Activated CD8-positive, alpha-beta T cell treated with anti-CD3 and anti-CD28 coated beads for 36 hours (primary cell): ENCODE data around the gene FNIP1. TPM values are rescaled to one million over a fixed set of nuclear protein-coding genes. Genes with fewer than 3 reads are reported as not detected.
A peak's percentile ranks its signal among the peaks of the same experiment; 100 is the strongest.
"Not testable (repeated sequence)": the region's sequence is repeated elsewhere in the genome, so short reads cannot be mapped to it uniquely, and the experiment has no call there.

Experiments
- ATAC-seq: fragments of 200-7000 bp; cut with Tn5 transposase; one replicate; pipeline ENCODE4 v1.10.0; 2021; ENCODE audit warnings: mild to moderate bottlenecking, moderate library complexity
- CTCF ChIA-PET: fragments of 350-600 bp; sonication (Branson Sonifier 250); formaldehyde crosslinking; loops from one replicate; lab custom pipeline; 2021; ENCODE audit warnings: antibody characterized with exemption; lab: Charles Lee
- POLR2A ChIA-PET: fragments of 350-600 bp; sonication (Branson Sonifier 250); formaldehyde crosslinking; loops from one replicate; lab custom pipeline; 2021; ENCODE audit warnings: antibody characterized with exemption; lab: Charles Lee
- DNase-seq: peaks from one replicate; pipeline ENCODE4 v3.0.0-alpha.2; 2020
- H3K27ac Mint-ChIP-seq: one replicate; pipeline ENCODE4 v1.8.0; 2021; ENCODE audit warnings: mild to moderate bottlenecking, mixed read lengths
- H3K27me3 Mint-ChIP-seq: one replicate; pipeline ENCODE4 v1.8.0; 2021; ENCODE audit warnings: mixed read lengths
- H3K36me3 Mint-ChIP-seq: one replicate; pipeline ENCODE4 v1.8.0; 2021; ENCODE audit warnings: low read depth, mixed read lengths
- H3K4me1 Mint-ChIP-seq: one replicate; pipeline ENCODE4 v1.8.0; 2021; ENCODE audit warnings: low read depth, mixed read lengths
- H3K4me3 Mint-ChIP-seq: one replicate; pipeline ENCODE4 v1.8.0; 2021; ENCODE audit warnings: mild to moderate bottlenecking, moderate library complexity, mixed read lengths
- H3K9me3 Mint-ChIP-seq: one replicate; pipeline ENCODE4 v1.8.0; 2021; ENCODE audit warnings: mixed read lengths
- intact Hi-C: fragments of 100-400 bp; cut with micrococcal nuclease; formaldehyde crosslinking; loops from one replicate; pipeline ENCODE4 v1.10.0; 2022
- total RNA-seq, 2 experiments: library from RNA; stranded (reverse); gene quantifications; one replicate each; pipeline ENCODE4 v1.2.3, GENCODE V29; 2021
- TF ChIP-seq, protein P1 (sequence below): fragments of 200-600 bp; IDR thresholded peaks from one replicate; pipeline ENCODE4 v1.8.0; 2022; ENCODE audit warnings: antibody characterized with exemption, mild to moderate bottlenecking

The FNIP1 gene
- total RNA-seq, 2 experiments from 2014 or later = 15.9 to 16.0 TPM

- Mint-ChIP-seq H3K4me1 (peaks cover 58% of the 10 kb centered on the region), H3K36me3 (peaks cover 35% of the 10 kb centered on the region), H3K27ac (peak overlapping the region; percentile 78), H3K4me3 (peak overlapping the region; percentile 18), H3K9me3 (no peaks in the 10 kb centered on the region), H3K27me3 (no peaks in the 10 kb centered on the region)
- intact Hi-C loops = loop anchor here (5.0 kb wide), 1 partner anchor 37 kb away; no protein-coding TSS in a partner anchor
- TF ChIP-seq, protein P1, sequence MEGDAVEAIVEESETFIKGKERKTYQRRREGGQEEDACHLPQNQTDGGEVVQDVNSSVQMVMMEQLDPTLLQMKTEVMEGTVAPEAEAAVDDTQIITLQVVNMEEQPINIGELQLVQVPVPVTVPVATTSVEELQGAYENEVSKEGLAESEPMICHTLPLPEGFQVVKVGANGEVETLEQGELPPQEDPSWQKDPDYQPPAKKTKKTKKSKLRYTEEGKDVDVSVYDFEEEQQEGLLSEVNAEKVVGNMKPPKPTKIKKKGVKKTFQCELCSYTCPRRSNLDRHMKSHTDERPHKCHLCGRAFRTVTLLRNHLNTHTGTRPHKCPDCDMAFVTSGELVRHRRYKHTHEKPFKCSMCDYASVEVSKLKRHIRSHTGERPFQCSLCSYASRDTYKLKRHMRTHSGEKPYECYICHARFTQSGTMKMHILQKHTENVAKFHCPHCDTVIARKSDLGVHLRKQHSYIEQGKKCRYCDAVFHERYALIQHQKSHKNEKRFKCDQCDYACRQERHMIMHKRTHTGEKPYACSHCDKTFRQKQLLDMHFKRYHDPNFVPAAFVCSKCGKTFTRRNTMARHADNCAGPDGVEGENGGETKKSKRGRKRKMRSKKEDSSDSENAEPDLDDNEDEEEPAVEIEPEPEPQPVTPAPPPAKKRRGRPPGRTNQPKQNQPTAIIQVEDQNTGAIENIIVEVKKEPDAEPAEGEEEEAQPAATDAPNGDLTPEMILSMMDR = no peak
- ChIA-PET POLR2A (no interaction called here), CTCF (interaction anchor here (1.0 kb wide), 1 partner anchor 412 kb away, joined by 3 read pairs; no protein-coding TSS in a partner anchor)
- ATAC-seq (peak; percentile 83), DNase-seq (peak; percentile 32)
Measured at GRCh38 chr5:131595088-131596033, 201.5 kb downstream of the FNIP1 start.

DNA sequence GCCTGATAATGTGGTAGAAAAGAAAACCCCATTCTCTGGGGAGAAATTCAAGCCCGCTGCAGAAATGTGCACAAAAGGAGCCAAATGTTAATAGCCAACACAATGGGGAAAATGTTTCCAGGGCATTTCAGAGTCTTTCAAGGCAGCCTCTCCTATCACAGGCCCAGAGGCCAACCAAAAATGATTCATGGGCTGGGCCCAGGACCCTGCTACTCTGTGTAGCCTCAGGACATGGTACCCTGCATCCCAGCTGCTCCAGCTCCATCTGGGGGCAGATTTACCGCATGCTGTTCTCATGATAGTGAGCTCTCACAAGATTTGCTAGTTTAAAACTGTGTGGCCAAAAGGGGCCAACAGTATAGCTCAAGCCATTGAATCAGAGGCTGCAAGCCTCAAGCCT is 202.9 kb downstream of the FNIP1 start:
- ATAC-seq (no peak), DNase-seq (no peak)
- Mint-ChIP-seq H3K36me3 (peaks cover 32% of the 10 kb centered on the region), H3K27ac (no peak overlapping the region), H3K4me3 (no peak overlapping the region), H3K9me3 (no peaks in the 10 kb centered on the region), H3K27me3 (no peaks in the 10 kb centered on the region), H3K4me1 (peaks cover 58% of the 10 kb centered on the region)
- CTCF ChIA-PET = no interaction called here
- POLR2A ChIA-PET = no interaction called here
- intact Hi-C loops = no loop called here
- TF ChIP-seq, protein P1 = no peak

GRCh38 chr5:131593436-131593835 is 203.4 kb downstream of the FNIP1 start:
- H3K4me3 Mint-ChIP-seq = not testable (repeated sequence)

More at GRCh38 chr5:131593436-131593835, 203.4 kb downstream of the FNIP1 start:
- H3K27me3 Mint-ChIP-seq, ATAC-seq, POLR2A ChIA-PET, DNase-seq, H3K27ac Mint-ChIP-seq, H3K9me3 Mint-ChIP-seq, intact Hi-C loops: not testable (repeated sequence)
- Mint-ChIP-seq H3K4me1 (peaks cover 56% of the 10 kb centered on the region), H3K36me3 (peaks cover 32% of the 10 kb centered on the region)
- CTCF ChIA-PET = interaction anchor here (1.3 to 8.5 kb wide), 2 partner anchors 170 to 415 kb away, joined by 3 to 143 read pairs; partner anchors contain the start of gene ACSL6

Other genes with a start within 250 kb of the FNIP1 start
- gene RAPGEF6, start 161.8 kb downstream of the FNIP1 start, total RNA-seq = 10 to 100 TPM; 27.0 to 34.1 TPM
- gene MEIKIN, start 148.6 kb upstream of the FNIP1 start, total RNA-seq = not detected
- 1 to 10 TPM; 3.3 to 4.7 TPM for gene ACSL6, start 214.6 kb upstream of the FNIP1 start, total RNA-seq